Loucy (cell line): ENCODE results near the gene CNIH1.

ENCODE experiments used
- EZH2phosphoT487 ChIP-seq: fragments of 200-600 bp; IDR thresholded peaks from 2 replicates; pipeline ENCODE4 v1.6.1; 2018; ENCODE audit warnings: antibody characterized with exemption, mild to moderate bottlenecking, moderate library complexity, borderline replicate concordance
- TF ChIP-seq, protein P1 (sequence below): fragments of 200-600 bp; sonication (generic); conservative IDR thresholded peaks from 2 replicates; pipeline ENCODE4 v1.5.1; 2014; ENCODE audit warnings: mild to moderate bottlenecking, antibody characterized with exemption, low read length

DNA sequence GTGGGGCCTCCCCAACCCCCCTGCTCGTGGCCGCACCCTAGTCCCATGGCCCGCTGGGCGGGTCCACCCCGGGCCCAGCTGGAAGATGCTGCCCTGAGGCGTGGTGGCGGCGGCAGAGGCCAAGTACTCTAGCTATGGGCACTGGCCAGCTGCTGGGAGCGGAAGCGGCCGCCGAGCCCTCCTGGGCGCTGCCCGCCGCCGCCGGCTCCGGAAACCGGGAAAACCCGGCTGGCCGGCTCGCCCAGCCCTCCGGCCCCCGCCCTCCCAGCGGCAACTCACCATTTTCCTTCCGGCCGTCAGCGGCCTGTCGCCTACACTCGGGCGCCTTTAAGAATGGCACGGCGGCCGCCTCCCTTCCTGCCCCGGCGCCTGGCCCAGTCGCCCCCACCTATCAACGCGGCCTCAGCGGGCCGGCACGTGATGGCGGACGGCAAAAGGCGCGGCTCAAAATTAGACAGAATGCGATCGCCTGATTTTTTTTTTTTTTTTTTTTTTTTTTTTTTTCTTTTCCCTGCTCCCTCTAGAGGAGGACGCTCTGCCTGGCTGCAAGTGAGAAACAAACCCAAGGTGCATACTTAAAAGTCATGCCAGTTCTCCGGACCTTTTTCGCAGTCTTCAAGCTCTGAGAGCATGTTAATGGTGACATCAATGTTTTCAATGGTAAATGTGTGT is 47.6 kb upstream of the CNIH1 start, which contains the start of gene GMFB:
- TF ChIP-seq, protein P1, sequence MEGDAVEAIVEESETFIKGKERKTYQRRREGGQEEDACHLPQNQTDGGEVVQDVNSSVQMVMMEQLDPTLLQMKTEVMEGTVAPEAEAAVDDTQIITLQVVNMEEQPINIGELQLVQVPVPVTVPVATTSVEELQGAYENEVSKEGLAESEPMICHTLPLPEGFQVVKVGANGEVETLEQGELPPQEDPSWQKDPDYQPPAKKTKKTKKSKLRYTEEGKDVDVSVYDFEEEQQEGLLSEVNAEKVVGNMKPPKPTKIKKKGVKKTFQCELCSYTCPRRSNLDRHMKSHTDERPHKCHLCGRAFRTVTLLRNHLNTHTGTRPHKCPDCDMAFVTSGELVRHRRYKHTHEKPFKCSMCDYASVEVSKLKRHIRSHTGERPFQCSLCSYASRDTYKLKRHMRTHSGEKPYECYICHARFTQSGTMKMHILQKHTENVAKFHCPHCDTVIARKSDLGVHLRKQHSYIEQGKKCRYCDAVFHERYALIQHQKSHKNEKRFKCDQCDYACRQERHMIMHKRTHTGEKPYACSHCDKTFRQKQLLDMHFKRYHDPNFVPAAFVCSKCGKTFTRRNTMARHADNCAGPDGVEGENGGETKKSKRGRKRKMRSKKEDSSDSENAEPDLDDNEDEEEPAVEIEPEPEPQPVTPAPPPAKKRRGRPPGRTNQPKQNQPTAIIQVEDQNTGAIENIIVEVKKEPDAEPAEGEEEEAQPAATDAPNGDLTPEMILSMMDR = peak; percentile 27
- no peak for TF ChIP-seq EZH2phosphoT487
